Upper lobe of left lung (tissue), 4 donors: ENCODE results near the gene KIAA0232.

Experiments used
- POLR2A ChIP-seq, 4 donors: fragments of 450-650 bp; IDR thresholded peaks; one replicate each; pipeline ENCODE4 v1.5.1; 2016 to 2017; ENCODE audit warnings: antibody characterized with exemption in 4 of 4, mild to moderate bottlenecking in 2 of 4
- POLR2AphosphoS5 ChIP-seq, 2 donors: sonication (generic); formaldehyde crosslinking; IDR thresholded peaks; one replicate each; pipeline ENCODE4 v1.5.1; 2017; ENCODE audit warnings: antibody characterized with exemption in 2 of 2
- TF ChIP-seq, protein P1 (sequence below), 6 experiments: fragments of 450-650 bp in 4 of 6; fragments of 200-600 bp in 2 of 6; sonication (generic) in 2 of 6; IDR thresholded peaks; one replicate each; pipeline ENCODE4 v1.5.1; 2016 to 2019; ENCODE audit warnings: antibody characterized with exemption in 6 of 6

DNA sequence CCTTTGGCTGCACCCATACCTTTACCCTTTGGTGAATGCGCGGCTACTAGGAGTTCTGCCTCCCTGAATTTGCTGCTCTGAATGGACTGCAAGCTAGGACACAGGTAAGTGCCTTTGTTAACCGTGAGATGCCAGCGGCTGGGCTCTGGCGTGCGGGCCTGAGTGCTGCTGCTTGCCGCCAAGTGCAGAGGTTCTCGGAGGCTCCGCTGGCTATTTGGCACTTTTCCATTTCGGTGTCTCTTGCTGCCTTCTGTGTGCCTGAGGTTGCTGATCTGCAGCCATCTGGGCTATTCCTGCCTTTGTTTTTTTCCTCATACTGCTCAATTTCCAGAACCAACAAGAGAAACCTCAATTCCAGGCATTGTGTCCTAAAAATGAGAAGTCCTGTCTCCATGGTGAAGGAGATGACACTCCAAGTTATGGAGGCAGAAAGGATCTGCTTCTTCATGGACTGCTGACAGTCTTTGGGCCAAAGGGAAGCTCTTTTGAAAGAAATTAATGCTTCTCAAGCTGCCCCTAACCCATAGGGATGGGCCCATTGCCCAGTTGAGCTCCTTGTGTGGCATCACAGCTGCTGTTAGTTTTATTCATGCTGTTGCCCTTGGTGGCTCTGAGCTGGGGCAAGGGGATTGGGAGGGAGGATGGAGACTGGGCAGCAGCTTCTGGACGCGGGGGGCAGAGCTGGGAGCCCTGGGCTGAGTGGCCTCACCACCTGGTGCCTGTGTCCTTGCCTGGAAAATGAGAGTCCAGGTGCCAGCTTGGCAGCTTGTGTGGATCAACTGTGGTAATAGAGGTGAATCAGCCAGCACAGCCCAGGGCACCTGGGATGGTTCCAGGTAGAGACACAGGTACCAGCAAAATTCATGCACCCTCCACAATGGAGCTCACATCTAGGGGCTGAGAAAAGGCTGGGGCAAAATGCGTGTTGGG, 123.3 kb downstream of the KIAA0232 start:
- TF ChIP-seq, protein P1, sequence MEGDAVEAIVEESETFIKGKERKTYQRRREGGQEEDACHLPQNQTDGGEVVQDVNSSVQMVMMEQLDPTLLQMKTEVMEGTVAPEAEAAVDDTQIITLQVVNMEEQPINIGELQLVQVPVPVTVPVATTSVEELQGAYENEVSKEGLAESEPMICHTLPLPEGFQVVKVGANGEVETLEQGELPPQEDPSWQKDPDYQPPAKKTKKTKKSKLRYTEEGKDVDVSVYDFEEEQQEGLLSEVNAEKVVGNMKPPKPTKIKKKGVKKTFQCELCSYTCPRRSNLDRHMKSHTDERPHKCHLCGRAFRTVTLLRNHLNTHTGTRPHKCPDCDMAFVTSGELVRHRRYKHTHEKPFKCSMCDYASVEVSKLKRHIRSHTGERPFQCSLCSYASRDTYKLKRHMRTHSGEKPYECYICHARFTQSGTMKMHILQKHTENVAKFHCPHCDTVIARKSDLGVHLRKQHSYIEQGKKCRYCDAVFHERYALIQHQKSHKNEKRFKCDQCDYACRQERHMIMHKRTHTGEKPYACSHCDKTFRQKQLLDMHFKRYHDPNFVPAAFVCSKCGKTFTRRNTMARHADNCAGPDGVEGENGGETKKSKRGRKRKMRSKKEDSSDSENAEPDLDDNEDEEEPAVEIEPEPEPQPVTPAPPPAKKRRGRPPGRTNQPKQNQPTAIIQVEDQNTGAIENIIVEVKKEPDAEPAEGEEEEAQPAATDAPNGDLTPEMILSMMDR (IDR thresholded peaks at IDR 0.05), result no peak
- TF ChIP-seq POLR2AphosphoS5 (IDR thresholded peaks at IDR 0.05), result no peak
- no peak for TF ChIP-seq POLR2A (IDR thresholded peaks at IDR 0.05)
